GF-D8 (cell line): ENCODE data around the gene SLC35G3.
"Not testable (repeated sequence)": the region's sequence is repeated elsewhere in the genome, so short reads cannot be mapped to it uniquely, and the experiment has no call there.

Experiments used
- DNase-seq: peaks from one replicate; lab custom pipeline; 2025; lab: John Stamatoyannopoulos, UW

The SLC35G3 gene

GRCh38 chr17:35163886-35164285, 30.3 kb downstream of the SLC35G3 start:
- DNase-seq, result no peak

- DNase-seq, result no peak
Observed at GRCh38 chr17:35162755-35163154, 31.4 kb downstream of the SLC35G3 start.

- no peak for DNase-seq
Observed at GRCh38 chr17:35161281-35161761, 32.9 kb downstream of the SLC35G3 start.

- DNase-seq, result no peak
Observed at GRCh38 chr17:35160354-35161201, 33.6 kb downstream of the SLC35G3 start.

- DNase-seq, result no peak
Observed at GRCh38 chr17:35159940-35160339, 34.3 kb downstream of the SLC35G3 start.

- DNase-seq, result no peak
Observed at GRCh38 chr17:35155246-35155645, 38.9 kb downstream of the SLC35G3 start.

GRCh38 chr17:35154196-35155165, 39.7 kb downstream of the SLC35G3 start:
- no peak for DNase-seq

- no peak for DNase-seq
Observed at GRCh38 chr17:35152421-35153140, 41.6 kb downstream of the SLC35G3 start.

GRCh38 chr17:35151080-35151479, 43.1 kb downstream of the SLC35G3 start:
- DNase-seq, result not testable (repeated sequence)

GRCh38 chr17:35149941-35150340, 44.3 kb downstream of the SLC35G3 start:
- no peak for DNase-seq

- DNase-seq, result no peak
Observed at GRCh38 chr17:35148144-35148543, 46.0 kb downstream of the SLC35G3 start.

- DNase-seq, result no peak
Observed at GRCh38 chr17:35147375-35147905, 46.8 kb downstream of the SLC35G3 start, which contains the start of gene UNC45B. UNC45B (plus strand) TSS chr17:35147817; CDS start chr17:35148264, 447 bp downstream.

- no peak for DNase-seq
Observed at GRCh38 chr17:35146214-35146833, 47.9 kb downstream of the SLC35G3 start.

- no peak for DNase-seq
Observed at GRCh38 chr17:35144840-35145239, 49.4 kb downstream of the SLC35G3 start.
